ENCODE data around the gene HOXC9.

DNA sequence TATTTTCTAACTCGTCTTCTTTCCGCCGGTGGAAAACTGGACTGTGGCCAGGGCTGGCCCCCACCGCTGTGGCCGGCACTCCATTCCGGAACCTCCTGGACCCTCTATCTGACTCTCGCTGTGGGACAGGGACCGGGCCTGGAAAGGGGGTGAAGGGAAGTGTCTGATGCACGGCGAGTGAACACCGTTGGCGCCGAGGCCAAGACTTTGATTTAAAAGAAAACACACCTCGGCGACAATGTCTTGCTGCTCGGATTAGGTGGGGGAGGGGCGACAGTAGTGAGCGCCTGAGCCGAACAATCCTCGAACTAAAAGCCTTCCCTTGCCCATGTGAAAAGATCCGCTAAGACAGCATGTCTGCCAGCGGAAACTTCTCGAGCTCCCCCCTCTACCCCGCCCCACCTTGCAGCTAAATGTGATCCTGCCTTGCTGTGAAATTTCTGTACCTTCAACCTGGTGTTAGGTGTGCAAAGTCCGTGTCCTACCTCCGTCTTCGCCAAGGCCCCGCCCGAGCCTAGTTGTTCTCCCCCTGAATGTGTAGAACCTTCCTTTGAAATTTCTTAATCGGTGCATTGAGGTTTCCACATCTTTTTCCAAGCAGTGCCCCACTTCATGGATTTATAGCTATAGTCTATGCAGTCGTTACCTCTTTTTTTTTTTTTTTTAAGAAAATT is 24.3 kb upstream of the HOXC9 start:
- TF ChIP-seq ZFP69B (tag by site-specific recombination; IDR thresholded peaks at IDR 0.05) = no peak
- TF ChIP-seq, protein P1, sequence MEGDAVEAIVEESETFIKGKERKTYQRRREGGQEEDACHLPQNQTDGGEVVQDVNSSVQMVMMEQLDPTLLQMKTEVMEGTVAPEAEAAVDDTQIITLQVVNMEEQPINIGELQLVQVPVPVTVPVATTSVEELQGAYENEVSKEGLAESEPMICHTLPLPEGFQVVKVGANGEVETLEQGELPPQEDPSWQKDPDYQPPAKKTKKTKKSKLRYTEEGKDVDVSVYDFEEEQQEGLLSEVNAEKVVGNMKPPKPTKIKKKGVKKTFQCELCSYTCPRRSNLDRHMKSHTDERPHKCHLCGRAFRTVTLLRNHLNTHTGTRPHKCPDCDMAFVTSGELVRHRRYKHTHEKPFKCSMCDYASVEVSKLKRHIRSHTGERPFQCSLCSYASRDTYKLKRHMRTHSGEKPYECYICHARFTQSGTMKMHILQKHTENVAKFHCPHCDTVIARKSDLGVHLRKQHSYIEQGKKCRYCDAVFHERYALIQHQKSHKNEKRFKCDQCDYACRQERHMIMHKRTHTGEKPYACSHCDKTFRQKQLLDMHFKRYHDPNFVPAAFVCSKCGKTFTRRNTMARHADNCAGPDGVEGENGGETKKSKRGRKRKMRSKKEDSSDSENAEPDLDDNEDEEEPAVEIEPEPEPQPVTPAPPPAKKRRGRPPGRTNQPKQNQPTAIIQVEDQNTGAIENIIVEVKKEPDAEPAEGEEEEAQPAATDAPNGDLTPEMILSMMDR (tag by site-specific recombination; IDR thresholded peaks at IDR 0.05) = no peak
- TF ChIP-seq ZNF169 (tag by site-specific recombination; IDR thresholded peaks at IDR 0.05) = no peak
- no peak for TF ChIP-seq KLF9 (tag by site-specific recombination; IDR thresholded peaks at IDR 0.05; ENCODE audit: low read depth)
- TF ChIP-seq TCF7L2 (IDR thresholded peaks at IDR 0.05; ENCODE audit: borderline replicate concordance, low read depth, low read length) = no peak
- no peak for TF ChIP-seq MYNN (tag by site-specific recombination; IDR thresholded peaks at IDR 0.05; ENCODE audit: borderline replicate concordance)
- TF ChIP-seq, protein P2, sequence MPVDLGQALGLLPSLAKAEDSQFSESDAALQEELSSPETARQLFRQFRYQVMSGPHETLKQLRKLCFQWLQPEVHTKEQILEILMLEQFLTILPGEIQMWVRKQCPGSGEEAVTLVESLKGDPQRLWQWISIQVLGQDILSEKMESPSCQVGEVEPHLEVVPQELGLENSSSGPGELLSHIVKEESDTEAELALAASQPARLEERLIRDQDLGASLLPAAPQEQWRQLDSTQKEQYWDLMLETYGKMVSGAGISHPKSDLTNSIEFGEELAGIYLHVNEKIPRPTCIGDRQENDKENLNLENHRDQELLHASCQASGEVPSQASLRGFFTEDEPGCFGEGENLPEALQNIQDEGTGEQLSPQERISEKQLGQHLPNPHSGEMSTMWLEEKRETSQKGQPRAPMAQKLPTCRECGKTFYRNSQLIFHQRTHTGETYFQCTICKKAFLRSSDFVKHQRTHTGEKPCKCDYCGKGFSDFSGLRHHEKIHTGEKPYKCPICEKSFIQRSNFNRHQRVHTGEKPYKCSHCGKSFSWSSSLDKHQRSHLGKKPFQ (tag by site-specific recombination; IDR thresholded peaks at IDR 0.05) = no peak
- TF ChIP-seq ZNF302 (tag by site-specific recombination; IDR thresholded peaks at IDR 0.05; ENCODE audit: low read depth) = no peak
- TF ChIP-seq ZIC2 (tag by site-specific recombination; IDR thresholded peaks at IDR 0.05) = no peak
- TF ChIP-seq TRIM28 (IDR thresholded peaks at IDR 0.05; ENCODE audit: borderline replicate concordance, low read length) = no peak
- TF ChIP-seq ZNF274 (IDR thresholded peaks at IDR 0.05; ENCODE audit: low read length) = no peak
- TF ChIP-seq ZNF274 (tag by site-specific recombination; IDR thresholded peaks at IDR 0.05; ENCODE audit: borderline replicate concordance) = no peak
- TF ChIP-seq, protein P3, sequence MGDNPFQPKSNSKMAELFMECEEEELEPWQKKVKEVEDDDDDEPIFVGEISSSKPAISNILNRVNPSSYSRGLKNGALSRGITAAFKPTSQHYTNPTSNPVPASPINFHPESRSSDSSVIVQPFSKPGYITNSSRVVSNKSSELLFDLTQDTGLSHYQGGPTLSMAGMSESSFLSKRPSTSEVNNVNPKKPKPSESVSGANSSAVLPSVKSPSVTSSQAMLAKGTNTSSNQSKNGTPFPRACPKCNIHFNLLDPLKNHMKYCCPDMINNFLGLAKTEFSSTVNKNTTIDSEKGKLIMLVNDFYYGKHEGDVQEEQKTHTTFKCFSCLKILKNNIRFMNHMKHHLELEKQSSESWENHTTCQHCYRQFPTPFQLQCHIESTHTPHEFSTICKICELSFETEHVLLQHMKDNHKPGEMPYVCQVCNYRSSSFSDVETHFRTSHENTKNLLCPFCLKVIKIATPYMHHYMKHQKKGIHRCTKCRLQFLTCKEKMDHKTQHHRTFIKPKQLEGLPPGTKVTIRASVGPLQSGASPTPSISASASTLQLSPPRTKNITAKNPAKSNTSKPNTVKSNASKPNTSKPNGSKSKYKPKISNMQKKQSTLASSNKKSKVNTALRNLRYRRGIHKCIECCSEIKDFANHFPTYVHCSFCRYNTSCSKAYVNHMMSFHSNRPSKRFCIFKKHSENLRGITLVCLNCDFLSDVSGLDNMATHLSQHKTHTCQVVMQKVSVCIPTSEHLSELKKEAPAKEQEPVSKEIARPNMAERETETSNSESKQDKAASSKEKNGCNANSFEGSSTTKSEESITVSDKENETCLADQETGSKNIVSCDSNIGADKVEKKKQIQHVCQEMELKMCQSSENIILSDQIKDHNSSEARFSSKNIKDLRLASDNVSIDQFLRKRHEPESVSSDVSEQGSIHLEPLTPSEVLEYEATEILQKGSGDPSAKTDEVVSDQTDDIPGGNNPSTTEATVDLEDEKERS (tag by site-specific recombination; IDR thresholded peaks at IDR 0.05) = no peak
- TF ChIP-seq, protein P4, sequence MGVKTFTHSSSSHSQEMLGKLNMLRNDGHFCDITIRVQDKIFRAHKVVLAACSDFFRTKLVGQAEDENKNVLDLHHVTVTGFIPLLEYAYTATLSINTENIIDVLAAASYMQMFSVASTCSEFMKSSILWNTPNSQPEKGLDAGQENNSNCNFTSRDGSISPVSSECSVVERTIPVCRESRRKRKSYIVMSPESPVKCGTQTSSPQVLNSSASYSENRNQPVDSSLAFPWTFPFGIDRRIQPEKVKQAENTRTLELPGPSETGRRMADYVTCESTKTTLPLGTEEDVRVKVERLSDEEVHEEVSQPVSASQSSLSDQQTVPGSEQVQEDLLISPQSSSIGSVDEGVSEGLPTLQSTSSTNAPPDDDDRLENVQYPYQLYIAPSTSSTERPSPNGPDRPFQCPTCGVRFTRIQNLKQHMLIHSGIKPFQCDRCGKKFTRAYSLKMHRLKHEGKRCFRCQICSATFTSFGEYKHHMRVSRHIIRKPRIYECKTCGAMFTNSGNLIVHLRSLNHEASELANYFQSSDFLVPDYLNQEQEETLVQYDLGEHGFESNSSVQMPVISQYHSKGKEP (tag by site-specific recombination; IDR thresholded peaks at IDR 0.05) = no peak

All from HEK293 (cell line).